HepG2 (cell line): ENCODE results near the gene EIF1AD. TPM values are rescaled to one million over a fixed set of nuclear protein-coding genes. Genes with fewer than 3 reads are reported as not detected.

Source experiments
- POLR2G ChIP-seq: fragments of 200-400 bp; formaldehyde crosslinking; IDR thresholded peaks from 2 replicates; pipeline ENCODE4 v1.6.1; 2018; ENCODE audit warnings: mild to moderate bottlenecking, low read depth, low read length, moderate library complexity
- PTBP1 ChIP-seq: fragments of 200-400 bp; formaldehyde crosslinking; IDR thresholded peaks from 2 replicates; pipeline ENCODE4 v1.6.1; 2018; ENCODE audit warnings: low read length, low read depth; ENCODE audit not compliant: poor library complexity, severe bottlenecking
- ZNF484 ChIP-seq: sonication (generic); formaldehyde crosslinking; IDR thresholded peaks from 2 replicates; pipeline ENCODE4 v1.5.1; 2020; ENCODE audit warnings: mild to moderate bottlenecking, low read depth, missing genetic modification reagents, borderline replicate concordance
- ZNF549 ChIP-seq: sonication (generic); formaldehyde crosslinking; IDR thresholded peaks from 2 replicates; pipeline ENCODE4 v1.5.0; 2020; ENCODE audit warnings: missing genetic modification reagents
- ZNF724P ChIP-seq: sonication (generic); formaldehyde crosslinking; IDR thresholded peaks from 2 replicates; pipeline ENCODE4 v1.8.0; 2022; ENCODE audit warnings: missing genetic modification reagents, borderline replicate concordance
- ZNF816 ChIP-seq: sonication (generic); formaldehyde crosslinking; IDR thresholded peaks from 2 replicates; pipeline ENCODE4 v1.8.0; 2022; ENCODE audit warnings: missing genetic modification reagents, mild to moderate bottlenecking, borderline replicate concordance
- ZNF883 ChIP-seq: sonication (generic); formaldehyde crosslinking; IDR thresholded peaks from 2 replicates; pipeline ENCODE4 v1.5.1; 2020; ENCODE audit warnings: mild to moderate bottlenecking, missing genetic modification reagents; ENCODE audit errors: not compliant biosample characterization
- ZSCAN20 ChIP-seq: sonication (generic); formaldehyde crosslinking; IDR thresholded peaks from 2 replicates; pipeline ENCODE4 v1.4.0; 2020; ENCODE audit warnings: missing genetic modification reagents, mild to moderate bottlenecking, borderline replicate concordance
- ZSCAN30 ChIP-seq: sonication (generic); formaldehyde crosslinking; IDR thresholded peaks from 2 replicates; pipeline ENCODE4 v1.5.0; 2020; ENCODE audit warnings: mild to moderate bottlenecking, missing genetic modification reagents
- polyA plus RNA-seq, 8 experiments: library from polyadenylated mRNA; depleted of rRNA in 3 of 8; stranded (reverse) in 7 of 8; unstranded in 1 of 8; fragments of >200 nt; fragmentation: Illumina TruSeq in 4 of 8; extraction: Trizol in 4 of 8; gene quantifications; 2 replicates each; pipeline versions ENCODE4 v1.2.1 to v1.2.3, GENCODE V29; 2011 to 2016; ENCODE audit warnings: low read depth in 4 of 8, missing spikeins in 1 of 8, mixed read lengths in 1 of 8; ENCODE audit not compliant: insufficient read depth in 1 of 8
- total RNA-seq, 5 experiments: library from RNA; depleted of rRNA; stranded (reverse); fragments of >200 nt; fragmentation: Illumina TruSeq; extraction: Trizol; gene quantifications; 2 replicates each; pipeline ENCODE4 v1.2.3, GENCODE V29; 2016; ENCODE audit warnings: low read depth in 1 of 5
- TF ChIP-seq, protein P1 (sequence below): sonication (generic); formaldehyde crosslinking; IDR thresholded peaks from 2 replicates; pipeline ENCODE4 v1.4.0; 2020; ENCODE audit warnings: low read depth, missing genetic modification reagents
- TF ChIP-seq, protein P2 (sequence below): sonication (generic); formaldehyde crosslinking; IDR thresholded peaks from 2 replicates; pipeline ENCODE4 v1.5.1; 2020; ENCODE audit warnings: mild to moderate bottlenecking, missing genetic modification reagents, borderline replicate concordance
- TF ChIP-seq, protein P3 (sequence below): IDR thresholded peaks from 2 replicates; pipeline ENCODE4 v1.6.1; 2012; ENCODE audit warnings: low read length, improper control_type of control experiment
- TF ChIP-seq, protein P4 (sequence below): sonication (generic); formaldehyde crosslinking; IDR thresholded peaks from 2 replicates; pipeline ENCODE4 v1.8.1; 2023; ENCODE audit warnings: mild to moderate bottlenecking, inconsistent platforms, moderate library complexity, missing genetic modification reagents, borderline replicate concordance

EIF1AD gene
- total and polyA plus RNA-seq, 2 of the 13 experiments (the other 11 are each of a cell fraction or from before 2014, with no cell fraction given), result 18.2 to 30.8 TPM

DNA sequence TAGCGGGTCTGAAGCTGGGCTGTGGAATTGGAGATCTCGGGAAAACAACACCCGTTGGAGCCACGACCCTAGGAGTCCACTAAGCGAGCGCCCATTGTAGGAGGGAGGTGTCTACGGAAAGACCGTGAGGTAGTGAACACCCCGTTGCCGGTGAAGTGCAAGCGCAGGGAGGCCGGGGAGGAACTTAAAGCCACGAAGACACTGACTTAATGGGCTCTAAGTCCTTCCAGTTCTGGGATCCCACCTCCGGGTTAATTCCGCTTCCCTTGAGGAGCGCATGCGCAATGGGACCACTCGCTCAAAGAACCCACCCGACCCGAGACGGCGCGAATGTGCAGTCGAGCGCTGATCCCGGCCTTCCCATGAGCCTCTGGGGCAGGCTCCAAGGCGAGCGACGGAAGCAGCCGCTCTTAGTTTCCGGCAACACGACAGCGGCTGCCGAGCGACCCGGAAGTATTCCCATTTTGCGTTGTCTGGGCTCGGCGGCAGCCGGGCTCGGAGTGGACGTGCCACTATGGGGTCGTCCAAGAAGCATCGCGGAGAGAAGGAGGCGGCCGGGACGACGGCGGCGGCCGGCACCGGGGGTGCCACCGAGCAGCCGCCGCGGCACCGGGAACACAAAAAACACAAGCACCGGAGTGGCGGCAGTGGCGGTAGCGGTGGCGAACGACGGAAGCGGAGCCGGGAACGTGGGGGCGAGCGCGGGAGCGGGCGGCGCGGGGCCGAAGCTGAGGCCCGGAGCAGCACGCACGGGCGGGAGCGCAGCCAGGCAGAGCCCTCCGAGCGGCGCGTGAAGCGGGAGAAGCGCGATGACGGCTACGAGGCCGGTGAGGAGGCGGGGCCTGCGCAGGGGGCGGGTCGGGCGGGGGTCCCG is 40.5 kb downstream of the EIF1AD start, which contains the start of gene SART1 (continued):
- TF ChIP-seq, protein P1, sequence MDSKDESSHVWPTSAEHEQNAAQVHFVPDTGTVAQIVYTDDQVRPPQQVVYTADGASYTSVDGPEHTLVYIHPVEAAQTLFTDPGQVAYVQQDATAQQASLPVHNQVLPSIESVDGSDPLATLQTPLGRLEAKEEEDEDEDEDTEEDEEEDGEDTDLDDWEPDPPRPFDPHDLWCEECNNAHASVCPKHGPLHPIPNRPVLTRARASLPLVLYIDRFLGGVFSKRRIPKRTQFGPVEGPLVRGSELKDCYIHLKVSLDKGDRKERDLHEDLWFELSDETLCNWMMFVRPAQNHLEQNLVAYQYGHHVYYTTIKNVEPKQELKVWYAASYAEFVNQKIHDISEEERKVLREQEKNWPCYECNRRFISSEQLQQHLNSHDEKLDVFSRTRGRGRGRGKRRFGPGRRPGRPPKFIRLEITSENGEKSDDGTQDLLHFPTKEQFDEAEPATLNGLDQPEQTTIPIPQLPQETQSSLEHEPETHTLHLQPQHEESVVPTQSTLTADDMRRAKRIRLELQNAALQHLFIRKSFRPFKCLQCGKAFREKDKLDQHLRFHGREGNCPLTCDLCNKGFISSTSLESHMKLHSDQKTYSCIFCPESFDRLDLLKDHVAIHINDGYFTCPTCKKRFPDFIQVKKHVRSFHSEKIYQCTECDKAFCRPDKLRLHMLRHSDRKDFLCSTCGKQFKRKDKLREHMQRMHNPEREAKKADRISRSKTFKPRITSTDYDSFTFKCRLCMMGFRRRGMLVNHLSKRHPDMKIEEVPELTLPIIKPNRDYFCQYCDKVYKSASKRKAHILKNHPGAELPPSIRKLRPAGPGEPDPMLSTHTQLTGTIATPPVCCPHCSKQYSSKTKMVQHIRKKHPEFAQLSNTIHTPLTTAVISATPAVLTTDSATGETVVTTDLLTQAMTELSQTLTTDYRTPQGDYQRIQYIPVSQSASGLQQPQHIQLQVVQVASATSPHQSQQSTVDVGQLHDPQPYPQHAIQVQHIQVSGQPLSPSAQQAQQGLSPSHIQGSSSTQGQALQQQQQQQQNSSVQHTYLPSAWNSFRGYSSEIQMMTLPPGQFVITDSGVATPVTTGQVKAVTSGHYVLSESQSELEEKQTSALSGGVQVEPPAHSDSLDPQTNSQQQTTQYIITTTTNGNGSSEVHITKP (CRISPR knock-in tag), result peak; percentile 63; the same call in 1 of the 2 replicates
- TF ChIP-seq PTBP1 (no peak), ZSCAN20 (no peak), ZNF724P (CRISPR knock-in tag) (no peak), ZNF484 (CRISPR knock-in tag) (no peak), ZNF549 (CRISPR knock-in tag) (no peak), ZNF816 (CRISPR knock-in tag) (no peak), ZSCAN30 (CRISPR knock-in tag) (no peak), ZNF883 (CRISPR knock-in tag) (peak; percentile 83), POLR2G (peak; percentile 96)
- TF ChIP-seq, protein P2, sequence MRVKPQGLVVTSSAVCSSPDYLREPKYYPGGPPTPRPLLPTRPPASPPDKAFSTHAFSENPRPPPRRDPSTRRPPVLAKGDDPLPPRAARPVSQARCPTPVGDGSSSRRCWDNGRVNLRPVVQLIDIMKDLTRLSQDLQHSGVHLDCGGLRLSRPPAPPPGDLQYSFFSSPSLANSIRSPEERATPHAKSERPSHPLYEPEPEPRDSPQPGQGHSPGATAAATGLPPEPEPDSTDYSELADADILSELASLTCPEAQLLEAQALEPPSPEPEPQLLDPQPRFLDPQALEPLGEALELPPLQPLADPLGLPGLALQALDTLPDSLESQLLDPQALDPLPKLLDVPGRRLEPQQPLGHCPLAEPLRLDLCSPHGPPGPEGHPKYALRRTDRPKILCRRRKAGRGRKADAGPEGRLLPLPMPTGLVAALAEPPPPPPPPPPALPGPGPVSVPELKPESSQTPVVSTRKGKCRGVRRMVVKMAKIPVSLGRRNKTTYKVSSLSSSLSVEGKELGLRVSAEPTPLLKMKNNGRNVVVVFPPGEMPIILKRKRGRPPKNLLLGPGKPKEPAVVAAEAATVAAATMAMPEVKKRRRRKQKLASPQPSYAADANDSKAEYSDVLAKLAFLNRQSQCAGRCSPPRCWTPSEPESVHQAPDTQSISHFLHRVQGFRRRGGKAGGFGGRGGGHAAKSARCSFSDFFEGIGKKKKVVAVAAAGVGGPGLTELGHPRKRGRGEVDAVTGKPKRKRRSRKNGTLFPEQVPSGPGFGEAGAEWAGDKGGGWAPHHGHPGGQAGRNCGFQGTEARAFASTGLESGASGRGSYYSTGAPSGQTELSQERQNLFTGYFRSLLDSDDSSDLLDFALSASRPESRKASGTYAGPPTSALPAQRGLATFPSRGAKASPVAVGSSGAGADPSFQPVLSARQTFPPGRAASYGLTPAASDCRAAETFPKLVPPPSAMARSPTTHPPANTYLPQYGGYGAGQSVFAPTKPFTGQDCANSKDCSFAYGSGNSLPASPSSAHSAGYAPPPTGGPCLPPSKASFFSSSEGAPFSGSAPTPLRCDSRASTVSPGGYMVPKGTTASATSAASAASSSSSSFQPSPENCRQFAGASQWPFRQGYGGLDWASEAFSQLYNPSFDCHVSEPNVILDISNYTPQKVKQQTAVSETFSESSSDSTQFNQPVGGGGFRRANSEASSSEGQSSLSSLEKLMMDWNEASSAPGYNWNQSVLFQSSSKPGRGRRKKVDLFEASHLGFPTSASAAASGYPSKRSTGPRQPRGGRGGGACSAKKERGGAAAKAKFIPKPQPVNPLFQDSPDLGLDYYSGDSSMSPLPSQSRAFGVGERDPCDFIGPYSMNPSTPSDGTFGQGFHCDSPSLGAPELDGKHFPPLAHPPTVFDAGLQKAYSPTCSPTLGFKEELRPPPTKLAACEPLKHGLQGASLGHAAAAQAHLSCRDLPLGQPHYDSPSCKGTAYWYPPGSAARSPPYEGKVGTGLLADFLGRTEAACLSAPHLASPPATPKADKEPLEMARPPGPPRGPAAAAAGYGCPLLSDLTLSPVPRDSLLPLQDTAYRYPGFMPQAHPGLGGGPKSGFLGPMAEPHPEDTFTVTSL (CRISPR knock-in tag), result no peak
- TF ChIP-seq, protein P3, sequence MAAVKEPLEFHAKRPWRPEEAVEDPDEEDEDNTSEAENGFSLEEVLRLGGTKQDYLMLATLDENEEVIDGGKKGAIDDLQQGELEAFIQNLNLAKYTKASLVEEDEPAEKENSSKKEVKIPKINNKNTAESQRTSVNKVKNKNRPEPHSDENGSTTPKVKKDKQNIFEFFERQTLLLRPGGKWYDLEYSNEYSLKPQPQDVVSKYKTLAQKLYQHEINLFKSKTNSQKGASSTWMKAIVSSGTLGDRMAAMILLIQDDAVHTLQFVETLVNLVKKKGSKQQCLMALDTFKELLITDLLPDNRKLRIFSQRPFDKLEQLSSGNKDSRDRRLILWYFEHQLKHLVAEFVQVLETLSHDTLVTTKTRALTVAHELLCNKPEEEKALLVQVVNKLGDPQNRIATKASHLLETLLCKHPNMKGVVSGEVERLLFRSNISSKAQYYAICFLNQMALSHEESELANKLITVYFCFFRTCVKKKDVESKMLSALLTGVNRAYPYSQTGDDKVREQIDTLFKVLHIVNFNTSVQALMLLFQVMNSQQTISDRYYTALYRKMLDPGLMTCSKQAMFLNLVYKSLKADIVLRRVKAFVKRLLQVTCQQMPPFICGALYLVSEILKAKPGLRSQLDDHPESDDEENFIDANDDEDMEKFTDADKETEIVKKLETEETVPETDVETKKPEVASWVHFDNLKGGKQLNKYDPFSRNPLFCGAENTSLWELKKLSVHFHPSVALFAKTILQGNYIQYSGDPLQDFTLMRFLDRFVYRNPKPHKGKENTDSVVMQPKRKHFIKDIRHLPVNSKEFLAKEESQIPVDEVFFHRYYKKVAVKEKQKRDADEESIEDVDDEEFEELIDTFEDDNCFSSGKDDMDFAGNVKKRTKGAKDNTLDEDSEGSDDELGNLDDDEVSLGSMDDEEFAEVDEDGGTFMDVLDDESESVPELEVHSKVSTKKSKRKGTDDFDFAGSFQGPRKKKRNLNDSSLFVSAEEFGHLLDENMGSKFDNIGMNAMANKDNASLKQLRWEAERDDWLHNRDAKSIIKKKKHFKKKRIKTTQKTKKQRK, result no peak
- TF ChIP-seq, protein P4, sequence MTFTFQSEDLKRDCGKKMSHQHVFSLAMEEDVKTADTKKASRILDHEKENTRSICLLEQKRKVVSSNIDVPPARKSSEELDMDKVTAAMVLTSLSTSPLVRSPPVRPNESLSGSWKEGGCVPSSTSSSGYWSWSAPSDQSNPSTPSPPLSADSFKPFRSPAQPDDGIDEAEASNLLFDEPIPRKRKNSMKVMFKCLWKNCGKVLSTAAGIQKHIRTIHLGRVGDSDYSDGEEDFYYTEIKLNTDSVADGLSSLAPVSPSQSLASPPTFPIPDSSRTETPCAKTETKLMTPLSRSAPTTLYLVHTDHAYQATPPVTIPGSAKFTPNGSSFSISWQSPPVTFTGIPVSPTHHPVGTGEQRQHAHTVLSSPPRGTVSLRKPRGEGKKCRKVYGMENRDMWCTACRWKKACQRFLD, result peak; percentile 88; the same call in 1 of the 2 replicates
